GM18870 (cell line): Measurements from ENCODE around the gene ZNF485.

Experiments
- ATAC-seq: cut with Tn5 transposase; IDR thresholded peaks from one replicate; pipeline ENCODE4 v1.9.1; 2021; ENCODE audit warnings: moderate library complexity; ENCODE audit not compliant: unreplicated experiment

ZNF485 gene

DNA sequence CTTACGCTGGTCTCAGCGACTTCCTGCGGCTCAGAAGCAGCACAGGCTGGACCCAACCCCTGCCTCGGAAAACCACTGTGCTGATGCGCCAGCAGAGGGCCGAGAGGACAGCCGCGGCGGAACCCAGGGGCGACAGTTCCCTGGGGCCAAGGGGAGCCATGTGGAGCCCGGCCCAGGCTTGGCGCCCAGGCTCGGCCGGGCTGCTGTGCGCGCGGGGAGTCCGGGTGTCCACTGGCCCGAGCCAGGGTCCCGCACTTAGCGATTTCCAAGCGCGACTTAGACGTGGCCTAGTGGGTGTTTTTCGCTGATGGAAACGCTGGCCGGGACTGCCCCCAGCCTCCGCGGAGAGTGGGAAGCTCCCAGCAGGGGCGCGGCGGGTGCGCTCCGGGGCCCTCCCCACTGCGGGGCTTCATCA lies 61.1 kb downstream of the ZNF485 start:
- ATAC-seq: no peak
